22Rv1 (cell line): Measurements from ENCODE around the gene COA3.

Experiments used
- ZFX ChIP-seq: fragments of 450-650 bp; IDR thresholded peaks from 2 replicates; pipeline ENCODE4 v1.6.1; 2017; ENCODE audit warnings: antibody characterized with exemption, borderline replicate concordance
- TF ChIP-seq, protein P1 (sequence below): fragments of 450-650 bp; IDR thresholded peaks from 2 replicates; pipeline ENCODE4 v1.5.1; 2017; ENCODE audit warnings: mild to moderate bottlenecking

DNA sequence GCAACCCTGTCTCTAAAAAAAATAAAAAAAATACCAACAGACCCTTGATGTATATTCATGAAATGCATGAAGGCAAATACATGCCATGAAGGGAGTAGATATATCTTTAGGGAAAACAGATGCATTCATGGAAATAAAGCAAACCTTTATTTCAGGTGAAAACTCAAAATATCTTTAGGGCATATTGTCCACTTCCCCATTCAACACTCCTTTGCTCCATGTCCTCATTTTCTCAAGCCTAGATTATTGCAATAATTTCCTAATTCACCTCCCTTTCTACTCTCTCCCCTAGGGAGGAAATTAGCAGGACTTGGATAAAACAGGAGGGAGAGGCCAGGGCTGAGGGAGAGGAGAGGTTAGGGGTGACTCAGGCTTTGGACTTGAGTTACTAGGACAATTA, 31.0 kb downstream of the COA3 start:
- TF ChIP-seq, protein P1, sequence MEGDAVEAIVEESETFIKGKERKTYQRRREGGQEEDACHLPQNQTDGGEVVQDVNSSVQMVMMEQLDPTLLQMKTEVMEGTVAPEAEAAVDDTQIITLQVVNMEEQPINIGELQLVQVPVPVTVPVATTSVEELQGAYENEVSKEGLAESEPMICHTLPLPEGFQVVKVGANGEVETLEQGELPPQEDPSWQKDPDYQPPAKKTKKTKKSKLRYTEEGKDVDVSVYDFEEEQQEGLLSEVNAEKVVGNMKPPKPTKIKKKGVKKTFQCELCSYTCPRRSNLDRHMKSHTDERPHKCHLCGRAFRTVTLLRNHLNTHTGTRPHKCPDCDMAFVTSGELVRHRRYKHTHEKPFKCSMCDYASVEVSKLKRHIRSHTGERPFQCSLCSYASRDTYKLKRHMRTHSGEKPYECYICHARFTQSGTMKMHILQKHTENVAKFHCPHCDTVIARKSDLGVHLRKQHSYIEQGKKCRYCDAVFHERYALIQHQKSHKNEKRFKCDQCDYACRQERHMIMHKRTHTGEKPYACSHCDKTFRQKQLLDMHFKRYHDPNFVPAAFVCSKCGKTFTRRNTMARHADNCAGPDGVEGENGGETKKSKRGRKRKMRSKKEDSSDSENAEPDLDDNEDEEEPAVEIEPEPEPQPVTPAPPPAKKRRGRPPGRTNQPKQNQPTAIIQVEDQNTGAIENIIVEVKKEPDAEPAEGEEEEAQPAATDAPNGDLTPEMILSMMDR, result no peak
- no peak for TF ChIP-seq ZFX
